ENCODE results near the gene BMERB1.
A peak's percentile ranks its signal among the peaks of the same experiment; 100 is the strongest.
"Not testable (repeated sequence)": the region's sequence is repeated elsewhere in the genome, so short reads cannot be mapped to it uniquely, and the experiment has no call there.

The BMERB1 gene

GRCh38 chr16:15426796-15427195 lies 7.6 kb upstream of the BMERB1 start:
- DNase-seq = no peak

- peak; percentile 54 for DNase-seq
These were observed 6.6 kb upstream of the BMERB1 start for GRCh38 chr16:15427648-15428239.

GRCh38 chr16:15430884-15431283 lies 3.5 kb upstream of the BMERB1 start:
- DNase-seq = not testable (repeated sequence)

- DNase-seq = no peak
These were observed 336 bp upstream of the BMERB1 start for GRCh38 chr16:15434079-15434424.

GRCh38 chr16:15435216-15435864 lies 952 bp downstream of the BMERB1 start:
- DNase-seq = no peak

- DNase-seq = no peak
These were observed 4.7 kb downstream of the BMERB1 start for GRCh38 chr16:15439102-15439501.

GRCh38 chr16:15439521-15439920 lies 5.1 kb downstream of the BMERB1 start:
- DNase-seq = no peak

- no peak for DNase-seq
These were observed 6.5 kb downstream of the BMERB1 start for GRCh38 chr16:15440852-15441251.

- DNase-seq = not testable (repeated sequence)
These were observed 7.8 kb downstream of the BMERB1 start for GRCh38 chr16:15442140-15442539.

- no peak for DNase-seq
These were observed 9.4 kb downstream of the BMERB1 start for GRCh38 chr16:15443753-15444152.

GRCh38 chr16:15444264-15444663 lies 9.9 kb downstream of the BMERB1 start:
- no peak for DNase-seq

- DNase-seq = no peak
These were observed 11.1 kb downstream of the BMERB1 start for GRCh38 chr16:15445450-15445849.

GRCh38 chr16:15446901-15447300 lies 12.5 kb downstream of the BMERB1 start:
- no peak for DNase-seq

GRCh38 chr16:15450624-15451023 lies 16.2 kb downstream of the BMERB1 start:
- DNase-seq = no peak

- DNase-seq = no peak
These were observed 16.8 kb downstream of the BMERB1 start for GRCh38 chr16:15451098-15451731.

GRCh38 chr16:15452246-15452855 lies 18.0 kb downstream of the BMERB1 start:
- DNase-seq = no peak

- DNase-seq = not testable (repeated sequence)
These were observed 18.9 kb downstream of the BMERB1 start for GRCh38 chr16:15453296-15453695.

- not testable (repeated sequence) for DNase-seq
These were observed 20.5 kb downstream of the BMERB1 start for GRCh38 chr16:15454933-15455332.

GRCh38 chr16:15457400-15457799 lies 23.0 kb downstream of the BMERB1 start:
- no peak for DNase-seq

GRCh38 chr16:15457958-15458357 lies 23.6 kb downstream of the BMERB1 start:
- no peak for DNase-seq

GRCh38 chr16:15459791-15460190 lies 25.4 kb downstream of the BMERB1 start:
- no peak for DNase-seq

- DNase-seq = no peak
These were observed 26.2 kb downstream of the BMERB1 start for GRCh38 chr16:15460601-15461000.

- DNase-seq = no peak
These were observed 27.0 kb downstream of the BMERB1 start for GRCh38 chr16:15461376-15461775.

All from stimulated activated CD4-positive, alpha-beta T cell treated with anti-CD3 and anti-CD28 coated beads, Interleukin-1b, Interleukin-23, amount 100 ng/mL, for 48 hours (primary cell).